Measurements from ENCODE around the gene TMEM39B.
"Not testable (repeated sequence)": the region's sequence is repeated elsewhere in the genome, so short reads cannot be mapped to it uniquely, and the experiment has no call there.

Gene TMEM39B

DNA sequence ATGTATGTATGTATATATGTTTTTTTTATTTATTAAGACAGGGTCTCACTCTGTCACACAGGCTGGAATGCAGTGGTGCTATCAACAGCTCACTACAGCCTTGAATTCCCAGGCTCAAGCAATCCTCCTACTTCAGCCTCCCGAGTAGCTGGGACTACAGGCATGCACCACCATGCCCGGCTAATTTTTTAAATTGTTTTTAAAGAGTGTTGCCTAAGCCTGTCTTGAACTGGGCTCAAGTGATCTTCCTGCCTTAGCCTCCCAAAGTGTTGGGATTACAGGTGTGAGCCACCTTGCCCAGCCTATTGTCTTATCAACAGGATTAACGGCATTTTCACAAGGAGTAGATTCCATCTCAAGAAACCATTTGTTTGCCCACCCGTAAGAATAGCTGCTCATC lies 40.7 kb downstream of the TMEM39B start:
- not testable (repeated sequence) for DNase-seq

DNA sequence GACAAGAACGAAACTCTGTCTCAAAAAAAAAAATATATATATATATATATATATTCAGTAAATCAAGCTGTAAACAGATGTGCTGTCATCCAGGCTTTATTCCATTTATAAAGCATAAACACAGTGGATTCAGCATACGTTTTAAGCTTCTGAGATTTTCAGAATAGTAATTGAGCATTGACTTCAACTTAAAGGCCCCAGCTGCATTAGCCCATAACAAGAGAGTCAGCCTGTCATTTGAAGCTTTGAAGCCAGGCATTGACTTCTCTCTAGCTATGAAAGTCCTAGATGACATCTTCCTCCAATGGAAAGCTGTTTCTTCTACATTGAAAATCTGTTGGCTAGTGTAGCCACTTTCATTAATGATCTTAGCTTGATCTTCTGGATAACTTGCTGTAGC lies 41.7 kb downstream of the TMEM39B start:
- no peak for DNase-seq

DNA sequence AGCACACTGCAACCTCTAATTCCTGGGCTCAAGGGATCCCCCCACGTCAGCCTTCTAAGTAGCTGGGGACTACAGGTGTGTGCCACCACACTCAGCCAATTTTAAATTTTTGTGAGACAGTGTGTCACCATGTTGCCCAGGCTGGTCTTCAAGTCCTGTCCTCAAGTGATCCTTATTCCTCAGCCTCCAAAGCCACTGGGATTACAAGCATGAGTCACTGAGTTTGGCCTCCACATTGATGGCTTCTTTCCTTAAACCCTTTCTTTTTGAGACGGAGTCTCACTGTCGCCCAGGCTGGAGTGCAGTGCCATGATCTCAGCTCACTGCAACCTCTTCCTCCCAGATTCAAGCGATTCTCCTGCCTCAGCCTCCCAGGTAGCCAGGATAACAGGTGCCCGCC lies 42.8 kb downstream of the TMEM39B start:
- no peak for DNase-seq

DNA sequence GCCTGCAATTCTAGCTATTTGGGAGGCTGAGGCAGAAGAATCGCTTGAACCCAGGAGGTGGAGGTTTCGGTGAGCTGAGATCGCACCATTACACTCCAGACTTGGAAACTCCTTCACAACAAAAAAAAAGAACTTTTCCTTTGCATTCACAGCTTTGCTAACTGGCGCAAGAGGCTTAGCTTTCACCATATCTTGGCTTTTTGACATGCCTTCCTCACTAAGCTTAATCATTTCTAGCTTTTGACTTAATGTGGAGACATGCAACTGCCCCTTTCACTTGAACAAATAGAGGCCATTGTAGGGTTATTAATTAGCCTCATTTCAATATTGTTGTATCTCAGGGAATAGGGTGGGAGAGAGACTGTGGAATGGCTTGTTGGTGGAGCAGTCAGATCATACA lies 43.8 kb downstream of the TMEM39B start:
- no peak for DNase-seq

DNA sequence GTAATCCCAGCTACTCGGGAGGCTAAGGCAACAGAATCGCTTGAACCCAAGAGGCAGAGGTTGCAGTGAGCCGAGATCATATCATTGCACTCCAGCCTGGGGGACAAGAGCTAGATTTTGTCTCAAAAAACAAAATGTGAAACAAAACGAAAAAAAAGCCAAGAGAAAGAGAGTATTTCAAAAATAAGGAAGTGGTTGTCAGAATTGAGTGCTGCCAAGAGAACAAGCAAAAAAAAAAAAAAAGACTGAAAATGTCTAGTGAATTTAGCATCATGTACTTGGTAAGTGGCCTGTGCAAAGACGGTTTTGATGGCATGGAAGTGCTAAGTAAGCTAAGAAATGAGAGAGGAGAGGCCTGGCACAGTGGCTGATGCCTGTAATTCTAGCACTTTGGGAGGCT lies 49.4 kb downstream of the TMEM39B start:
- no peak for DNase-seq

GRCh38 chr1:32123361-32123760 lies 50.6 kb downstream of the TMEM39B start:
- DNase-seq, result not testable (repeated sequence)

- DNase-seq, result no peak
These were observed 52.6 kb downstream of the TMEM39B start for GRCh38 chr1:32125313-32125712.

DNA sequence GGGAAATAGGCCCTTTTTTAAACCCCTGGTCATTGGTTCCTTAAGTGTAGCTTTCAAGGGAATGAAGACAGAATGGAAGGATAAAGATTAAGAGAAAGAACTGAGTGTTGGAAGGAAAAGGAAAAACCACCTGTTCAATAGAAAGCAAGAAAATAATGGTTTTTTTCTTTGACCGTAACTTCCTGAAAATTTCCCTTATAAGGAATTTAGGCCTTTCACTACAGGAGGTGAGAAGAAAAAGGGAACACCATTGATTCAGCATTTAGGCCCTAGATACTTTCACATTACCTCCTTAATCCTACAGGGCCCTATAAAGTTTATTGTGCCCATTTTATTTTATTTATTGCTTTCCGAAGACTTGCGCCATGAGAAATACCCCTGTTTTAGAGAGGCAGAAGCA lies 54.0 kb downstream of the TMEM39B start:
- no peak for DNase-seq

DNA sequence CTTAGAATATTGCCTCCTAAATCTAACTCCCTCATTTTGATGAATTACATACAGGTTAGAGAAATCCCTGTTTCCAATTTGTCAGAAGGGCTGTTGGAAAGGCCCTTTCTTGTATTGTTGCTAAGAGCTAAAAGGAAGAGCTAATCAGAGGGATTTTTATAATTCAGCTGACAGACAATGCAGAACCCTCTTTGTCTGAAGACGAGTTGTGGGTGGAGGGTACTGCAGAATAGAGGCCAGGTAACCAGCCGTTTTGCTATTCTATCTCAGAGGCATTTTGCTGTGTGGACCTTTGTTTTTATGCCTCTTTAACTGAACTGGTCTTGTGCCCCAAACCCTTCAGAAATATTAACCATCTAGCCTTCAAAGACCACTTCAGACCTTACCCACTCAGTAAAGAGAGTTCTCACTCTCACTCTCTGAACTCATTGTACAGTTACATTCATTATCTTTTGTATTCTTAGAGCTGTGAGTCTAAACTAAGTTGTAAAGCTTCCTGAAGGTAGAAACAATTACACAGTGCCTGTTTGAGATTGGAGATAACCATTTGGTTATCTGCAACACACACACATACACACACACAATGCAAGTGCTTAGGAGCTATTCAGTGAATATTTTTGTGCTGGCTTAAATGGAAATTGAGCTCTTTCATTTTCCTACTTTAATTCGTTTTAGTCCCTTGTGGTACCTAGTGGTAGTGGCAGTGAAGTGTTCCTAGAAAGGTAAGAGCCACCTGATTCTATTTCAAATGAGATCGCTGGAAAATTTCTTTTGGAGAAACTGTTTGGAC lies 54.9 kb downstream of the TMEM39B start:
- no peak for DNase-seq

GRCh38 chr1:32128479-32128878 lies 55.7 kb downstream of the TMEM39B start:
- no peak for DNase-seq

GRCh38 chr1:32128964-32129363 lies 56.2 kb downstream of the TMEM39B start:
- DNase-seq, result no peak

DNA sequence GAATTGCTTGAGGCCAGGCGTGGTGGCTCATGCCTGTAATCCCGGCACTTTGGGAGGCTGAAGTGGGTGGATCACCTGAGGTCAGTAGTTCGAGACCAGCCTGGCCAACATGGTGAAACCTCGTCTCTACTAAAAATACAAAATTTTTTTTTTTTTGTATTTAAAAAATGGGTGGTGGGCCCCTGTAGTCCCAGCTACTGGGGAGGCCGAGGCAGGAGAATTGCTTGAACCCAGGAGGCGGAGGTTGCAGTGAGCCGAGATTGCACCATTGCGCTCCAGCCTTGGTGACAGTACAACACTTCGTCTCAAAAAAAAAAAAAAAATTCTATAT lies 61.2 kb downstream of the TMEM39B start:
- DNase-seq, result not testable (repeated sequence)

GRCh38 chr1:32137111-32137510 lies 64.4 kb downstream of the TMEM39B start:
- no peak for DNase-seq

- no peak for DNase-seq
These were observed 66.2 kb downstream of the TMEM39B start for GRCh38 chr1:32138965-32139364.

DNA sequence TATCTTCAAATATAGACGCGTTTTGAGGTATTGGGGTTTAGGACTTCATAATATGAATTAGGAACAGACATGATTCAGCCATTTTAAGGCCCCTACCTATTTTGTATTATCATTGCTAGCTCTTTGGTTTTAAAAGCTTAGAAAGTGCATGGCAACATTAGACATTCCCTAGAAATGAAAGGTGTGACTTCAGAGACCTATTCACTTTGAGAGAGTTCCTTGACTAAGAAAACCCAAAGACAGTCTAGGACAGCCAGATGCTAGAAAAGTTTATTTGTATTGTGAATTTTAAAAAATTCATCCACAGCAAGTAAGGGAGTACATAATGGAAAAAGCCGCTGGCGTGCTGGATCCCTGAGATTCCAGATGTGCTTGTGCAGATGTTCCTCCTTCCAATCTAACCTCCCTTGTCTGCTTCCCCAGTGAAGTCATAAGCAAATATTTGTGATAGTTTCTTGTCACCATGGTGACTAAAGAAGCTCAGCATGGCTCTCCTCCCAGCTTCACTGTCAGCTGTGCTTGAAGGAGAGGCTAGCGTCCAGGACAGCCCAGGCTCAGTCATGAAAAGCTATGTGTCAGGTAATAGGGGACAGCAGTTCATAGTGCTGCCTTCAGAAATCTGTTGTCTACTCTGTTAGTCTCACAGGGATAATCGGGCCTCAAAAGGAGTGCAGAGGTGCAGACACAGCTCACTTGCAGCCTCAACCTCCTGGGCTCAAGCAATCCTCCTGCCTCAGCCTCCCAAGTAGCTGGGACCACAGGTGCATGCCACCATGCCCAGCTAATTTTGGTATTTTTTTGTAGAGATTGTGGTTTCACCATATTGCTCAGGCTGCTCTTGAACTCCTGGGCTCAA lies 69.9 kb downstream of the TMEM39B start:
- no peak for DNase-seq

- DNase-seq, result not testable (repeated sequence)
These were observed 70.6 kb downstream of the TMEM39B start for GRCh38 chr1:32143302-32143695.

GRCh38 chr1:32144033-32144432 lies 71.3 kb downstream of the TMEM39B start:
- no peak for DNase-seq

- not testable (repeated sequence) for DNase-seq
These were observed 75.1 kb downstream of the TMEM39B start for GRCh38 chr1:32147799-32148198.

DNA sequence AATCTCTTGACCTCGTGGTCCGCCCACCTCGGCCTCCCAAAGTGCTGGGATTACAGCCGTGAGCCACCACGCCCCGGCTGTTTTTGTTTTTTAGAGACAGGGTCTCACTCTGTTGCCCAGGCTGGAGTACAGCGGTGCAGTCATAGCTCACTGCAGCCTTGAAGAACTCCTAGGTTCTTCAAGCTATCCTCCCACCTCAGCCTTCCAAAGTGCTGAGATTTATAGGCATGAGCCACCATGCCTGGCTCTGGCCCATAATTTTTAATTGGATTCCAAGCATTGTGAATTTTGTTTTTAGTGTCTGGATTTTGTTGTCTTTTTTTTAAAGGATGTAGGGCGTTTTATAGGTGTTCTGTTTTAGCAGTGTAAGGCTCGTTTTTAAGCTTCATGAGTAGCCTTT lies 78.1 kb downstream of the TMEM39B start:
- no peak for DNase-seq

DNA sequence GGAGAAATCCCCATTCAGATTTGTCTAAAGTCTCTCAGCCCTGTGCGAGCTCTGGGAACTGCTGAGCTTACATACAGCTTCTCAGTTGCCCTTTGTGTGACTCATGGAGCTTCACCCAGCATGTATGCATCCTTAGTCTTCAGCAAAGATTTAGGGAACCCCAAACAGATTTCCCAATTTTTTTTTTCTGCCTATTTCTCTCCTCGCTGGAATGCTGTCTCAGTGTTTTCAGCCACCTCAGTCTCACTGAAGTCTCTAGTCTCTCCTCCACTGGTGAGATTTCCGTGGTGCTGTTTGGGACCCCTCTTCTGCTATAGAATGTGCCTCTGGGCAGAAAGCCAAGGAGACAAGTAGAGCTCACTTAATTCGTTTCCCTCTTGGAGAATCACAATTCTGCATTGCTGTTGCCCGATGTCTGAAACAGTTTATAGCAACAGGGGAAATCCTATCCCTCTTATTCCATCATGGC lies 78.6 kb downstream of the TMEM39B start:
- no peak for DNase-seq
